GM23248 (cell line): ENCODE data around the gene SLAMF8. TPM values are rescaled to one million over a fixed set of nuclear protein-coding genes. Genes with fewer than 3 reads are reported as not detected.

Source experiments
- DNase-seq: peaks from one replicate; pipeline ENCODE4 v3.0.0-alpha.2; 2015
- H2AFZ ChIP-seq: fragments of 200-600 bp; sonication (generic); 2 replicates; pipeline ENCODE4 v1.6.1; 2016; ENCODE audit warnings: antibody characterized with exemption
- H3F3A ChIP-seq: fragments of 200-600 bp; sonication (generic); 2 replicates; pipeline ENCODE4 v1.6.1; 2016; ENCODE audit warnings: mild to moderate bottlenecking, antibody characterized with exemption, mixed run types; ENCODE audit not compliant: insufficient read depth
- H3K27ac ChIP-seq: fragments of 200-600 bp; sonication (generic); 2 replicates; pipeline ENCODE4 v1.5.1; 2016; ENCODE audit warnings: mild to moderate bottlenecking
- H3K27me3 ChIP-seq: fragments of 200-600 bp; sonication (generic); replicated peaks from 2 replicates; pipeline ENCODE4 v1.6.1; 2016; ENCODE audit warnings: mild to moderate bottlenecking; ENCODE audit not compliant: insufficient read depth
- H3K36me3 ChIP-seq: fragments of 200-600 bp; sonication (generic); 2 replicates; pipeline ENCODE4 v1.6.1; 2016; ENCODE audit warnings: low read depth, mild to moderate bottlenecking
- H3K4me1 ChIP-seq: fragments of 200-600 bp; sonication (generic); 2 replicates; pipeline ENCODE4 v1.6.1; 2016; ENCODE audit warnings: mild to moderate bottlenecking; ENCODE audit not compliant: insufficient read depth
- H3K4me2 ChIP-seq: fragments of 200-600 bp; sonication (generic); one replicate; pipeline ENCODE4 v1.6.1; 2016; ENCODE audit warnings: mild to moderate bottlenecking; ENCODE audit not compliant: unreplicated experiment
- H3K4me3 ChIP-seq: fragments of 200-600 bp; sonication (generic); 2 replicates; pipeline ENCODE4 v1.5.1; 2016; ENCODE audit warnings: mild to moderate bottlenecking
- H3K79me2 ChIP-seq: fragments of 200-600 bp; sonication (generic); 2 replicates; pipeline ENCODE4 v1.6.1; 2016; ENCODE audit warnings: mild to moderate bottlenecking; ENCODE audit not compliant: insufficient read depth
- H3K9ac ChIP-seq: fragments of 200-600 bp; sonication (generic); 2 replicates; pipeline ENCODE4 v1.6.1; 2016; ENCODE audit warnings: mild to moderate bottlenecking
- H3K9me2 ChIP-seq: fragments of 200-600 bp; sonication (generic); 2 replicates; pipeline ENCODE4 v1.6.1; 2016; ENCODE audit warnings: mixed run types, mild to moderate bottlenecking, moderate library complexity; ENCODE audit not compliant: insufficient read depth
- H3K9me3 ChIP-seq: fragments of 200-600 bp; sonication (generic); one replicate; pipeline ENCODE4 v1.6.1; 2017; ENCODE audit warnings: low read depth
- H4K20me1 ChIP-seq: fragments of 200-600 bp; sonication (generic); 2 replicates; pipeline ENCODE4 v1.6.0; 2016; ENCODE audit not compliant: insufficient read depth
- EZH2 ChIP-seq: fragments of 200-600 bp; sonication (generic); IDR thresholded peaks from 2 replicates; pipeline ENCODE4 v1.6.1; 2018; ENCODE audit warnings: antibody characterized with exemption, mild to moderate bottlenecking; ENCODE audit not compliant: insufficient read depth, poor library complexity, severe bottlenecking
- EZH2phosphoT487 ChIP-seq: fragments of 200-600 bp; sonication (generic); IDR thresholded peaks from 2 replicates; pipeline ENCODE4 v1.6.1; 2018; ENCODE audit warnings: antibody characterized with exemption, moderate library complexity, mild to moderate bottlenecking, low read depth; ENCODE audit not compliant: insufficient read depth
- WGBS, 2 experiments: methylation state at CpG; one replicate each; pipeline ENCODE4 v1.1.6; 2015 to 2017; ENCODE audit warnings: low lambda C conversion rate in 2 of 2, low coverage in 1 of 2; ENCODE audit errors: missing lambda C conversion rate in 2 of 2; 5-methylcytosine and 5-hydroxymethylcytosine counted together
- in situ Hi-C: fragments of 300-500 bp; cut with MboI; formaldehyde crosslinking; loops from 2 replicates; pipeline ENCODE4 v1.15.0; 2020
- polyA plus RNA-seq: library from polyadenylated mRNA; unstranded; fragments of >200 nt; fragmentation: Nextera tagmentation; extraction: Ambion mirVana; gene quantifications from 2 replicates; pipeline ENCODE4 v1.2.1, GENCODE V29; 2016
- total RNA-seq: library from RNA; depleted of rRNA; stranded (reverse); fragments of >200 nt; shearing (Covaris generic); gene quantifications from 2 replicates; pipeline ENCODE4 v1.2.3, GENCODE V29; 2014

Gene SLAMF8
- total and polyA plus RNA-seq, 2 experiments from 2014 or later = not detected

- 67 to 77% methylated on average over 3 of the region's 3 CpGs for WGBS, 2 experiments
- H3K79me2 ChIP-seq = no peaks in the 10 kb centered on the region
- H2AFZ ChIP-seq = no peak overlapping the region
- H4K20me1 ChIP-seq = no peaks in the 10 kb centered on the region
- H3K9me3 ChIP-seq = no peaks in the 10 kb centered on the region
- in situ Hi-C loops = no loop called here
- H3K36me3 ChIP-seq = no peaks in the 10 kb centered on the region
- H3K4me2 ChIP-seq = no peak overlapping the region
- H3K4me1 ChIP-seq = peaks cover 36% of the 10 kb centered on the region
- peak; percentile 58 for DNase-seq
- peak overlapping the region; percentile 48 for H3K27ac ChIP-seq
- H3K27me3 ChIP-seq = no peaks in the 10 kb centered on the region
- H3K4me3 ChIP-seq = no peak overlapping the region
- no peak overlapping the region for H3K9ac ChIP-seq
- no peak for TF ChIP-seq EZH2phosphoT487
- TF ChIP-seq EZH2 = no peak
- peaks cover 36% of the 10 kb centered on the region for H3F3A ChIP-seq
- H3K9me2 ChIP-seq = no peaks in the 10 kb centered on the region
These were observed 52.5 kb downstream of the SLAMF8 start for GRCh38 chr1:159879136-159879535.

- Histone ChIP-seq H4K20me1 (no peaks in the 10 kb centered on the region), H3K4me2 (peak overlapping the region; percentile 25), H2AFZ (0 out of 2 replicates have a peak overlapping the region, but pooled peaks have one; percentile 4), H3K27ac (peak overlapping the region; percentile 48), H3K9ac (no peak overlapping the region), H3K4me1 (peaks cover 36% of the 10 kb centered on the region), H3K4me3 (0 out of 2 replicates have a peak overlapping the region, but pooled peaks have one; percentile 2), H3K27me3 (no peaks in the 10 kb centered on the region), H3K9me3 (no peaks in the 10 kb centered on the region), H3F3A (peaks cover 36% of the 10 kb centered on the region), H3K9me2 (no peaks in the 10 kb centered on the region), H3K36me3 (no peaks in the 10 kb centered on the region), H3K79me2 (no peaks in the 10 kb centered on the region)
- in situ Hi-C loops = no loop called here
- DNase-seq = peak; percentile 89
- 2 to 3% methylated on average over 4 of the region's 4 CpGs for WGBS, 2 experiments
- TF ChIP-seq EZH2phosphoT487 (no peak), EZH2 (no peak)
These were observed 53.3 kb downstream of the SLAMF8 start for GRCh38 chr1:159879977-159880376.

GRCh38 chr1:159880430-159880829 lies 53.8 kb downstream of the SLAMF8 start:
- TF ChIP-seq EZH2phosphoT487 (no peak), EZH2 (no peak)
- Histone ChIP-seq H3K4me3 (0 out of 2 replicates have a peak overlapping the region, but pooled peaks have one; percentile 2), H3K9me3 (no peaks in the 10 kb centered on the region), H3K36me3 (no peaks in the 10 kb centered on the region), H3F3A (peaks cover 36% of the 10 kb centered on the region), H3K27me3 (no peaks in the 10 kb centered on the region), H4K20me1 (no peaks in the 10 kb centered on the region), H3K79me2 (no peaks in the 10 kb centered on the region), H3K4me1 (peaks cover 36% of the 10 kb centered on the region), H3K9me2 (no peaks in the 10 kb centered on the region), H3K4me2 (peak overlapping the region; percentile 25), H2AFZ (0 out of 2 replicates have a peak overlapping the region, but pooled peaks have one; percentile 4), H3K9ac (no peak overlapping the region), H3K27ac (peak overlapping the region; percentile 48)
- WGBS, 2 experiments = 55 to 78% methylated on average over 3 of the region's 3 CpGs
- in situ Hi-C loops = no loop called here
- peak; percentile 26 for DNase-seq

- no peaks in the 10 kb centered on the region for H3K36me3 ChIP-seq
- no peaks in the 10 kb centered on the region for H3K9me3 ChIP-seq
- no peak overlapping the region for H2AFZ ChIP-seq
- H3F3A ChIP-seq = peaks cover 36% of the 10 kb centered on the region
- 25% methylated on average over 6 of the region's 6 CpGs for WGBS, 2 experiments
- H3K4me1 ChIP-seq = peaks cover 36% of the 10 kb centered on the region
- H3K9me2 ChIP-seq = no peaks in the 10 kb centered on the region
- peak overlapping the region; percentile 79 for H3K27ac ChIP-seq
- in situ Hi-C loops = no loop called here
- H3K79me2 ChIP-seq = no peaks in the 10 kb centered on the region
- peak; percentile 94 for DNase-seq
- no peaks in the 10 kb centered on the region for H4K20me1 ChIP-seq
- peak overlapping the region; percentile 51 for H3K9ac ChIP-seq
- 0 out of 2 replicates have a peak overlapping the region, but pooled peaks have one; percentile 14 for H3K4me3 ChIP-seq
- TF ChIP-seq EZH2phosphoT487 (no peak), EZH2 (no peak)
- H3K4me2 ChIP-seq = peak overlapping the region; percentile 72
- H3K27me3 ChIP-seq = no peaks in the 10 kb centered on the region
These were observed 55.2 kb downstream of the SLAMF8 start for GRCh38 chr1:159881622-159882526.
